ENCODE results near the gene EVI5L. TPM values are rescaled to one million over a fixed set of nuclear protein-coding genes. Genes with fewer than 3 reads are reported as not detected.
A peak's percentile ranks its signal among the peaks of the same experiment; 100 is the strongest.

EVI5L gene
- total RNA-seq (2012; rRNA removed) = 17.2 and 22.3 TPM in 2 replicates

DNA sequence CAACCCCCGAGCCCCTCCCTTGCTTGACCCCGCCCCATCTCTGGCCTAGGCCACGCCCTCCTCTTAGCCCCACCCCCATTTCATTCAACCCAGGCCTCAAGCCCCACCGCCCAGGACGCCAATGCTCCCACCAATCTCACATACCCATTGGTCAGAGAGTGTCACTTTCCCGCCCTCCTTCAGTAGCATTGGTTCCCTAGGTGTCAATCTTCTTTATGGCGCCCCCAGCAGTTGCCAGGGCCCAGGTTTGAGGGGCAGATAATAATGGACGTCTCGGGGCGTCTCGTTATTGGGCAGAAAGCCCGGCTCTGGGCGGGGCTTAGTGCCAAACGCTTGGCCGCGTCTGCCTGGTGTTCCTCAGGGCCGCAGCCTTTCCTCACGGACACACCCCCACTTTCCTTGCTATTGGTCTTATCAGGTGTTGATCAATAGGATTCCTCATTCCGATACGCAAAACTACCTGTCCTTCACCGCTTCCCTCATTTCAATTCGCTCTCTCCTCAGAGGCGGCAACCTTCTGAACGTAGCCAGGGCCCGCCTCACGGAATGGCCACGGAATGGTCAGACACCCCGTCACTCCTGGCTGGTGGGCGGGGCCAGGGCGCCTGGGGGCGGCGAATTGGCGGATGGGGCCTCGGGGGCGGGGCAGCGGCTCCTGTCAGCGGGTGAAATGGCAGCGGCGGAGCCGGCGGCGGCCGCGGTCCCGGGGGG is at the start of gene EVI5L:
Gene EVI5L, plus strand, starts transcription at position 658 of the 711 bp plus-strand sequence. CDS start 16,325 bp downstream, outside the sequence.
- Histone ChIP-seq H3K4me3 (ENCODE audit: low read length) (peak within 1 kb of the TSS; percentile 77), H3K27me3 (ENCODE audit: control insufficient read depth, insufficient read depth, low read length) (peaks cover 7% of the 10 kb centered on the region), H3K36me3 (ENCODE audit: insufficient read depth, low read length) (no peaks in the 10 kb centered on the region), H3K4me1 (ENCODE audit: control insufficient read depth, insufficient read depth, low read length) (peaks cover 30% of the 10 kb centered on the region), H3K9me3 (replicated peaks; ENCODE audit: low read length) (no peaks in the 10 kb centered on the region), H3K4me2 (ENCODE audit: low read length) (peak within 1 kb of the TSS; percentile 76), H3K9ac (ENCODE audit: low read depth, low read length) (peak within 1 kb of the TSS; percentile 78)

DNA sequence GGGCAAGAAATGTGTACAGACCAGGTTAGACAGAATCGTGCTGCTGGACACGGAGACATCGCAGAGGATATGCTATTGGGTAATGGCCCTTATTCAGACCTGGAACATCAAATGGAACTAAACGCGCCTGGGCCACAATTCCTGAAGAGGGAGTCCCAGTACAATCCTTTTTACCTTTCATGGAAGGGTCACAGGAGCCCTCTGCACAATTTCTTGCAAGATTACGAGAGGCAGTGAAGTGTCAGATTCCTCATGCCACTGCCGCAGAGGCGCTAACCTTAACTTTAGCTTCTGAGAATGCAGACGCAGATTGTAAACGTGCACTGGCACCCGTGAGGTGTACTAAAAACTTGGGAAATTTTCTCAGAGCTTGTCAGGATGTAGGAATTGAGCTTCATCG is 48.9 kb upstream of the EVI5L start:
- Histone ChIP-seq H3K4me1 (ENCODE audit: control insufficient read depth, insufficient read depth, low read length) (no peaks in the 10 kb centered on the region), H3K36me3 (ENCODE audit: insufficient read depth, low read length) (no peaks in the 10 kb centered on the region), H3K9me3 (replicated peaks; ENCODE audit: low read length) (no peaks in the 10 kb centered on the region), H3K4me3 (ENCODE audit: low read length) (no peak overlapping the region), H3K9ac (ENCODE audit: low read depth, low read length) (no peak overlapping the region), H3K4me2 (ENCODE audit: low read length) (no peak overlapping the region), H3K27me3 (ENCODE audit: control insufficient read depth, insufficient read depth, low read length) (peaks cover 46% of the 10 kb centered on the region)

DNA sequence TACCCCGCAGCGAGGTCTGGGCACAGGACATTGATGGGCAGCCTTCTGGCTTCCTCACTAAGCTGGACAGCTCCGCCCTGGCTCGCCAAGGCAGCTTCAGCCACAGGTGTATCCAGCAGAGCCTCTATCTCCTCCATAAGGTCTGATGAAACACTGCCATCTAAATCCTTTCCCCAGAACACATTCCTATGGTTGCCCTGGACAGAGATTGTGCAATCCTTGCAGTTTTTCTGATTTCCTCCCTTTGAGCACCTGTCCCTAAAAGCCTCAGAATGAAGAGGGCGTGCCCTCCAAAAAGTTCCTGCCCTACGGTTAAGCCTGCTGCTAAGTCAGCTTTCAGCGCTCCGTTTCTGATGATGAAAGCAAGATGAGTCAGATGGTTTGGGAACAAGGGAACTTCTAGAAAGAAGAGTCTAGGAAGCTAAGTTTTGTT is 46.0 kb upstream of the EVI5L start:
- no peak overlapping the region for H3K4me3 ChIP-seq (ENCODE audit: low read length)
- H3K4me1 ChIP-seq (ENCODE audit: control insufficient read depth, insufficient read depth, low read length) = no peaks in the 10 kb centered on the region
- H3K36me3 ChIP-seq (ENCODE audit: insufficient read depth, low read length) = no peaks in the 10 kb centered on the region
- H3K27me3 ChIP-seq (ENCODE audit: control insufficient read depth, insufficient read depth, low read length) = peaks cover 54% of the 10 kb centered on the region
- H3K9ac ChIP-seq (ENCODE audit: low read depth, low read length) = no peak overlapping the region
- H3K9me3 ChIP-seq (replicated peaks; ENCODE audit: low read length) = no peaks in the 10 kb centered on the region
- no peak overlapping the region for H3K4me2 ChIP-seq (ENCODE audit: low read length)

GRCh38 chr19:7784856-7785255 is 45.2 kb upstream of the EVI5L start:
- no peaks in the 10 kb centered on the region for H3K4me1 ChIP-seq (ENCODE audit: control insufficient read depth, insufficient read depth, low read length)
- H3K4me3 ChIP-seq (ENCODE audit: low read length) = no peak overlapping the region
- peaks cover 60% of the 10 kb centered on the region for H3K27me3 ChIP-seq (ENCODE audit: control insufficient read depth, insufficient read depth, low read length)
- H3K4me2 ChIP-seq (ENCODE audit: low read length) = no peak overlapping the region
- no peak overlapping the region for H3K9ac ChIP-seq (ENCODE audit: low read depth, low read length)
- H3K9me3 ChIP-seq (replicated peaks; ENCODE audit: low read length) = no peaks in the 10 kb centered on the region
- no peaks in the 10 kb centered on the region for H3K36me3 ChIP-seq (ENCODE audit: insufficient read depth, low read length)

DNA sequence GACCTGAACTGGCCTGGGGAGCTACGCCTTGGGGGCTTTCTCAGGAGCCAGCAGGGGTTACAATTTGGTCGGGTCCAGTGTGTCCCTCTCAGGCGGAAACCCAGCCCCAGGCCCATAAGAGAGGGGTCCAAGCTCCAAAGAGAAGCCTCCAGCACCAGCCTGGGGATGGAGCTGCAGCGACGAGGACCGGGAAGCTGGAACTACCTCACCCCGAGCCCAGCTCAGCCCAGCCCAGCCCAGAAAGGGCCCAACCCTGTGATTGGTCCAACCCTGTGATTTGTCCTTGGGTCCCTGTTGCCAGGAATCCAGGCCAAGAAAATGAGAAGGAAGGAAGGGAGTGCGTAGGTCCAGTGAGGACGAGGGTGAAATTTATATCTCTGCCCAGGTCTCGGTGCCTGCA is 42.9 kb upstream of the EVI5L start:
- Histone ChIP-seq H3K27me3 (ENCODE audit: control insufficient read depth, insufficient read depth, low read length) (peaks cover 42% of the 10 kb centered on the region), H3K4me3 (ENCODE audit: low read length) (no peak overlapping the region), H3K36me3 (ENCODE audit: insufficient read depth, low read length) (no peaks in the 10 kb centered on the region), H3K9me3 (replicated peaks; ENCODE audit: low read length) (no peaks in the 10 kb centered on the region), H3K4me1 (ENCODE audit: control insufficient read depth, insufficient read depth, low read length) (no peaks in the 10 kb centered on the region), H3K4me2 (ENCODE audit: low read length) (no peak overlapping the region), H3K9ac (ENCODE audit: low read depth, low read length) (no peak overlapping the region)

GRCh38 chr19:7787602-7788177 is 42.3 kb upstream of the EVI5L start:
- Histone ChIP-seq H3K9ac (ENCODE audit: low read depth, low read length) (no peak overlapping the region), H3K4me3 (ENCODE audit: low read length) (no peak overlapping the region), H3K36me3 (ENCODE audit: insufficient read depth, low read length) (no peaks in the 10 kb centered on the region), H3K4me2 (ENCODE audit: low read length) (no peak overlapping the region), H3K4me1 (ENCODE audit: control insufficient read depth, insufficient read depth, low read length) (no peaks in the 10 kb centered on the region), H3K27me3 (ENCODE audit: control insufficient read depth, insufficient read depth, low read length) (peaks cover 37% of the 10 kb centered on the region), H3K9me3 (replicated peaks; ENCODE audit: low read length) (no peaks in the 10 kb centered on the region)

- Histone ChIP-seq H3K4me1 (ENCODE audit: control insufficient read depth, insufficient read depth, low read length) (no peaks in the 10 kb centered on the region), H3K4me2 (ENCODE audit: low read length) (no peak overlapping the region), H3K9me3 (replicated peaks; ENCODE audit: low read length) (no peaks in the 10 kb centered on the region), H3K9ac (ENCODE audit: low read depth, low read length) (no peak overlapping the region), H3K27me3 (ENCODE audit: control insufficient read depth, insufficient read depth, low read length) (peaks cover 35% of the 10 kb centered on the region), H3K4me3 (ENCODE audit: low read length) (no peak overlapping the region), H3K36me3 (ENCODE audit: insufficient read depth, low read length) (no peaks in the 10 kb centered on the region)
These were observed 41.7 kb upstream of the EVI5L start for GRCh38 chr19:7788178-7788932.

GRCh38 chr19:7788933-7789323 is 41.1 kb upstream of the EVI5L start:
- no peak overlapping the region for H3K9ac ChIP-seq (ENCODE audit: low read depth, low read length)
- H3K4me1 ChIP-seq (ENCODE audit: control insufficient read depth, insufficient read depth, low read length) = no peaks in the 10 kb centered on the region
- H3K4me2 ChIP-seq (ENCODE audit: low read length) = no peak overlapping the region
- H3K9me3 ChIP-seq (replicated peaks; ENCODE audit: low read length) = no peaks in the 10 kb centered on the region
- H3K36me3 ChIP-seq (ENCODE audit: insufficient read depth, low read length) = no peaks in the 10 kb centered on the region
- H3K27me3 ChIP-seq (ENCODE audit: control insufficient read depth, insufficient read depth, low read length) = peaks cover 30% of the 10 kb centered on the region
- no peak overlapping the region for H3K4me3 ChIP-seq (ENCODE audit: low read length)

- no peak overlapping the region for H3K9ac ChIP-seq (ENCODE audit: low read depth, low read length)
These were observed 40.6 kb upstream of the EVI5L start for GRCh38 chr19:7789447-7789846.

DNA sequence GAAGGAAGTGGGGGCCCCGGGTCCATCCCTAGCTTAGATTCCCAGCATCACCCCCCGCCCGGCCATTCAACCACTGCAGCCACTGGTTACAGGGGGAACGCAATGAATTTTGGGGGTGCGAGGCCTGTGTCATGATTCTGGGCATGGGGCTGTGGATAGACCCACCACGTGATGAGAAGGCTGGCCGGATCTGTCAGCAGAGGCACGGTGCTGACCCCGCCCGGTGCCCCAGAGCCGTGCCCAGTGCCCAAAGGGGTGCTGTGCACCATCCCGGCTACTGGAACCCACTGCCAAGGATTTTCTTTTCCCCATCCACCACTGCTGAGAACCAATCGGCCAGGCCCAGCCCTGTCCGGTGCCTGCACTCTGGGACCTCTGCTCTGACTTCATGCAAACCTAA is 39.6 kb upstream of the EVI5L start:
- H3K27me3 ChIP-seq (ENCODE audit: control insufficient read depth, insufficient read depth, low read length) = peaks cover 25% of the 10 kb centered on the region
- H3K9ac ChIP-seq (ENCODE audit: low read depth, low read length) = no peak overlapping the region
- H3K4me3 ChIP-seq (ENCODE audit: low read length) = no peak overlapping the region

More at GRCh38 chr19:7789447-7789846, 40.6 kb upstream of the EVI5L start:
- no peak overlapping the region for H3K4me2 ChIP-seq (ENCODE audit: low read length)
- H3K36me3 ChIP-seq (ENCODE audit: insufficient read depth, low read length) = no peaks in the 10 kb centered on the region
- peaks cover 28% of the 10 kb centered on the region for H3K27me3 ChIP-seq (ENCODE audit: control insufficient read depth, insufficient read depth, low read length)
- no peaks in the 10 kb centered on the region for H3K4me1 ChIP-seq (ENCODE audit: control insufficient read depth, insufficient read depth, low read length)
- no peak overlapping the region for H3K4me3 ChIP-seq (ENCODE audit: low read length)
- H3K9me3 ChIP-seq (replicated peaks; ENCODE audit: low read length) = no peaks in the 10 kb centered on the region

DNA sequence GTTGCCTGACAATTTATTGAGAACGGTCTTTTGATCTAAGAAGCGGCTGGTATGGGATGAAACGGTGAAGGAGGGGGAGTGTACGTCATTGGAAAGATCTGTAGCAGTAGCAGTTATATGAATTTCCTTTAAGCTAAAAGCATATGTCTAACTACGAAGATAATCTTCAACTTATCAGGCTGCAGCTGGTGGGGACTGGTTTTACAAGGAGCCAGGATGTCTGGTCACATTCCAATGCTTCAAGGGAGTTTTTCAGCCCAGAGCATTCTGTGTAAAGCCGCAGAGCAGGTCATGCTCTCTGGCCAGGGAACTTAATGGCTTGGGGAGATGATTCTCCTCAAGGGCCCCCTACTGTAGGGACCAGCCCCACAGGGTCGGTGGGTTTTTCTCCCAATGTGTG is 37.7 kb upstream of the EVI5L start:
- no peaks in the 10 kb centered on the region for H3K4me1 ChIP-seq (ENCODE audit: control insufficient read depth, insufficient read depth, low read length)
- H3K9me3 ChIP-seq (replicated peaks; ENCODE audit: low read length) = no peaks in the 10 kb centered on the region
- no peaks in the 10 kb centered on the region for H3K36me3 ChIP-seq (ENCODE audit: insufficient read depth, low read length)
- no peak overlapping the region for H3K9ac ChIP-seq (ENCODE audit: low read depth, low read length)
- no peak overlapping the region for H3K4me3 ChIP-seq (ENCODE audit: low read length)
- H3K4me2 ChIP-seq (ENCODE audit: low read length) = no peak overlapping the region
- peaks cover 24% of the 10 kb centered on the region for H3K27me3 ChIP-seq (ENCODE audit: control insufficient read depth, insufficient read depth, low read length)

More for the DNA sequence above, 39.6 kb upstream of the EVI5L start:
- Histone ChIP-seq H3K4me2 (ENCODE audit: low read length) (no peak overlapping the region), H3K4me1 (ENCODE audit: control insufficient read depth, insufficient read depth, low read length) (no peaks in the 10 kb centered on the region), H3K9me3 (replicated peaks; ENCODE audit: low read length) (no peaks in the 10 kb centered on the region), H3K36me3 (ENCODE audit: insufficient read depth, low read length) (no peaks in the 10 kb centered on the region)
